K562 (cell line): ENCODE data around the gene SLC16A5. TPM values are rescaled to one million over a fixed set of nuclear protein-coding genes. Genes with fewer than 3 reads are reported as not detected.

Experiments used
- ATAC-seq: fragments of 200-7000 bp; cut with Tn5 transposase; 3 replicates; pipeline ENCODE4 v1.9.1; 2020; ENCODE audit warnings: moderate library complexity
- BruUV-seq: library from RNA; stranded (reverse); fragments of 400-500 nt; replicated peaks from 2 replicates; lab custom pipeline; 2021; lab: Mats Ljungman, UMichigan
- CTCF ChIA-PET: fragments of 300-600 bp; formaldehyde crosslinking; extraction: SDS; loops from one replicate; lab custom pipeline; 2021; ENCODE audit warnings: low intra/inter-chr PET ratio; lab: Yijun Ruan, JAX
- POLR2A ChIA-PET: fragments of 300-600, 350-650 bp; sonication (Branson Sonifier 250); formaldehyde crosslinking; extraction: SDS; loops from one replicate; lab custom pipeline; 2021; ENCODE audit warnings: antibody characterized with exemption, inconsistent platforms; lab: Yijun Ruan, JAX
- DNase-seq, 4 experiments: peaks; one replicate each; pipeline versions ENCODE4 v3.0.0 to v3.0.0-alpha.2; 2011 to 2018; ENCODE audit warnings: low spot score in 3 of 4, mixed read lengths in 3 of 4; ENCODE audit errors: extremely low read depth in 1 of 4
- FAIRE-seq: peaks from 2 replicates; lab custom pipeline; 2011; peaks lifted over from hg19 to GRCh38; lab: Jason Lieb, UNC
- H2AFZ ChIP-seq: 2 replicates; pipeline ENCODE4 v1.6.0; 2011; ENCODE audit warnings: low read depth, low read length, control low read depth, inconsistent platforms
- H3K27ac ChIP-seq: fragments of 200-600 bp; 3 replicates; pipeline ENCODE4 v1.8.0; 2011; ENCODE audit warnings: low read depth, mild to moderate bottlenecking, control low read depth, inconsistent platforms, low read length, moderate library complexity, mixed read lengths; ENCODE audit errors: extremely low read depth
- H3K27me3 ChIP-seq, 2 experiments: fragments of 300-600 bp in 1 of 2; 2 replicates in 1 of 2; 3 replicates in 1 of 2; pipeline versions ENCODE4 v1.6.0 to v1.8.0; 2011; ENCODE audit warnings: inconsistent platforms in 2 of 2, low read length in 2 of 2, mild to moderate bottlenecking in 1 of 2, mixed read lengths in 1 of 2, moderate library complexity in 1 of 2; ENCODE audit not compliant: control insufficient read depth in 2 of 2, insufficient read depth in 2 of 2
- H3K36me3 ChIP-seq: fragments of 300-600 bp; 3 replicates; pipeline ENCODE4 v1.8.0; 2011; ENCODE audit warnings: mild to moderate bottlenecking, low read length, inconsistent platforms; ENCODE audit not compliant: control insufficient read depth, insufficient read depth
- H3K4me1 ChIP-seq, 2 experiments: fragments of 200-600 bp in 1 of 2; replicated peaks in 1 of 2; 2 replicates in 1 of 2; 3 replicates in 1 of 2; pipeline versions ENCODE4 v1.5.1 to v1.8.0; 2011; ENCODE audit warnings: inconsistent platforms in 2 of 2, low read length in 2 of 2, mild to moderate bottlenecking in 1 of 2, mixed read lengths in 1 of 2, moderate library complexity in 1 of 2; ENCODE audit not compliant: control insufficient read depth in 2 of 2, insufficient read depth in 2 of 2
- H3K4me2 ChIP-seq: 2 replicates; pipeline ENCODE4 v1.6.1; 2011; ENCODE audit warnings: low read length, control low read depth, inconsistent platforms, mixed read lengths; ENCODE audit not compliant: insufficient read depth
- H3K4me3 ChIP-seq: fragments of 200-600 bp; sonication (generic), shearing (Covaris generic); 2 replicates; pipeline ENCODE4 v1.5.1; 2016; ENCODE audit warnings: control low read depth, inconsistent platforms
- H3K79me2 ChIP-seq: fragments of 200-600 bp; 3 replicates; pipeline ENCODE4 v1.8.0; 2011; ENCODE audit warnings: low read length, inconsistent platforms; ENCODE audit not compliant: control insufficient read depth, insufficient read depth
- H3K9ac ChIP-seq, 2 experiments: 2 replicates each; pipeline versions ENCODE4 v1.6.0 to v1.6.1; 2011; ENCODE audit warnings: low read depth in 2 of 2, low read length in 2 of 2, control low read depth in 1 of 2, inconsistent platforms in 1 of 2, mild to moderate bottlenecking in 1 of 2, mixed read lengths in 1 of 2; ENCODE audit not compliant: insufficient read depth in 1 of 2
- H3K9me1 ChIP-seq: one replicate; pipeline ENCODE4 v1.6.0; 2011; ENCODE audit warnings: inconsistent platforms, mild to moderate bottlenecking, low read length, moderate library complexity; ENCODE audit not compliant: control insufficient read depth, insufficient read depth
- H3K9me3 ChIP-seq: replicated peaks from 2 replicates; pipeline ENCODE4 v1.5.1; 2011; ENCODE audit warnings: low read depth, low read length, inconsistent platforms; ENCODE audit not compliant: control insufficient read depth, insufficient read depth
- H4K20me1 ChIP-seq: replicated peaks from 2 replicates; pipeline ENCODE4 v1.6.1; 2011; ENCODE audit warnings: low read length, inconsistent platforms, mixed read lengths; ENCODE audit not compliant: control insufficient read depth, insufficient read depth
- ASH1L ChIP-seq: fragments of 450-650 bp; IDR thresholded peaks from 2 replicates; pipeline ENCODE4 v1.6.1; 2018; ENCODE audit warnings: borderline replicate concordance, mild to moderate bottlenecking, low read depth; ENCODE audit not compliant: partially characterized antibody
- ILK ChIP-seq: fragments of 450-650 bp; IDR thresholded peaks from 2 replicates; pipeline ENCODE4 v1.6.1; 2016; ENCODE audit warnings: missing genetic modification characterization, low read depth, mild to moderate bottlenecking, missing compliant biosample characterization, moderate library complexity, borderline replicate concordance
- IRF1 ChIP-seq: sonication (generic); formaldehyde crosslinking; IDR thresholded peaks from 2 replicates; pipeline ENCODE4 v1.8.0; 2022; ENCODE audit warnings: missing genetic modification reagents, mild to moderate bottlenecking, borderline replicate concordance
- KAT7 ChIP-seq: sonication (generic); formaldehyde crosslinking; IDR thresholded peaks from 2 replicates; pipeline ENCODE4 v1.8.0; 2022; ENCODE audit warnings: missing genetic modification reagents, mild to moderate bottlenecking, borderline replicate concordance
- PHF20 ChIP-seq: fragments of 450-650 bp; IDR thresholded peaks from 2 replicates; pipeline ENCODE4 v1.6.1; 2018; ENCODE audit not compliant: partially characterized antibody
- PPARD ChIP-seq: fragments of 250-450 bp; sonication (Bioruptor Pico); IDR thresholded peaks from 2 replicates; pipeline ENCODE4 v1.8.0; 2022; ENCODE audit warnings: inconsistent platforms, mild to moderate bottlenecking, moderate library complexity
- SMC3 ChIP-seq: conservative IDR thresholded peaks from 2 replicates; pipeline ENCODE4 v1.6.1; 2011; ENCODE audit warnings: low read depth, low read length, improper control_type of control experiment; ENCODE audit not compliant: insufficient read depth
- SP1 ChIP-seq: sonication (generic); formaldehyde crosslinking; IDR thresholded peaks from 2 replicates; pipeline ENCODE4 v1.8.1; 2022; ENCODE audit warnings: mild to moderate bottlenecking, missing genetic modification reagents
- ZNF197 ChIP-seq: fragments of 200-800 bp; sonication (Bioruptor generic); IDR thresholded peaks from 2 replicates; pipeline ENCODE4 v1.6.1; 2016; ENCODE audit warnings: low read depth, missing genetic modification characterization, missing compliant biosample characterization
- WGBS: fragments of 100-300 bp; shearing (Covaris generic); methylation state at CpG from one replicate; pipeline ENCODE4 v1.1.6; 2016; ENCODE audit warnings: low coverage, mixed read lengths; ENCODE audit not compliant: insufficient coverage; ENCODE audit errors: missing lambda C conversion rate; 5-methylcytosine and 5-hydroxymethylcytosine counted together
- in situ Hi-C: fragments of 300-500 bp; cut with MboI; formaldehyde crosslinking; loops from 4 replicates; pipeline ENCODE4 v1.15.0; 2018; ENCODE audit warnings: inconsistent platforms, mixed read lengths
- intact Hi-C: fragments of 100-400 bp; cut with micrococcal nuclease; formaldehyde crosslinking; loops from 2 replicates; pipeline ENCODE4 v1.14.2; 2022
- polyA plus RNA-seq, 8 experiments: library from polyadenylated mRNA; depleted of rRNA in 4 of 8; stranded (reverse) in 5 of 8; unstranded in 3 of 8; fragments of >200 nt; fragmentation: Nextera tagmentation in 2 of 8; fragmentation: Illumina TruSeq in 1 of 8; extraction: Ambion mirVana in 2 of 8; extraction: Trizol in 1 of 8; gene quantifications; 2 replicates each; pipeline versions ENCODE4 v1.2.1 to v1.2.3, GENCODE V29; 2011 to 2014; ENCODE audit warnings: inconsistent platforms in 1 of 8, missing spikeins in 1 of 8
- total RNA-seq, 7 experiments: library from RNA; depleted of rRNA in 6 of 7; stranded (reverse); fragments of >200 nt in 6 of 7; fragmentation: Illumina TruSeq in 2 of 7; extraction: Trizol in 2 of 7; gene quantifications; 2 replicates each; pipeline versions ENCODE4 v1.2.1 to v1.2.3, GENCODE V29; 2011 to 2021; ENCODE audit warnings: low replicate concordance in 1 of 7
- TF ChIP-seq, protein P1 (sequence below): fragments of 250-450 bp; sonication (Bioruptor Pico); IDR thresholded peaks from 2 replicates; pipeline ENCODE4 v1.8.0; 2022; ENCODE audit warnings: inconsistent platforms
- TF ChIP-seq, protein P2 (sequence below): IDR thresholded peaks from 2 replicates; pipeline ENCODE4 v1.6.1; 2011; ENCODE audit not compliant: insufficient read length; ENCODE audit errors: extremely low read depth
- TF ChIP-seq, protein P3 (sequence below): fragments of 250-450 bp; sonication (Bioruptor Pico); IDR thresholded peaks from 2 replicates; pipeline ENCODE4 v1.5.0; 2021
- TF ChIP-seq, protein P4 (sequence below): sonication (generic); formaldehyde crosslinking; IDR thresholded peaks from 2 replicates; pipeline ENCODE4 v1.8.0; 2022; ENCODE audit warnings: mild to moderate bottlenecking, missing genetic modification reagents

SLC16A5 gene
- total and polyA plus RNA-seq, 9 of the 15 experiments (the other 6 are each of a cell fraction or from before 2014, with no cell fraction given): 0.06 to 2.6 (median 0.91) TPM

GRCh38 chr17:75074532-75074931, 13.2 kb upstream of the SLC16A5 start (continued):
- TF ChIP-seq SMC3: no peak
- TF ChIP-seq, all 486 proteins: peak for 35

GRCh38 chr17:75075597-75076336, 12.0 kb upstream of the SLC16A5 start:
- peaks cover 38 to 54% of the 10 kb centered on the region in 2 experiments for H3K4me1 ChIP-seq
- no peak overlapping the region for H2AFZ ChIP-seq
- H3K4me3 ChIP-seq: no peak overlapping the region
- DNase-seq (no peak), FAIRE-seq (no peak), ATAC-seq (no peak)
- WGBS: 51% methylated on average over 4 of the region's 4 CpGs
- BruUV-seq: no TSS peak
- no peaks in the 10 kb centered on the region for H4K20me1 ChIP-seq
- CTCF ChIA-PET: no interaction called here
- H3K27ac ChIP-seq: no peak overlapping the region
- H3K4me2 ChIP-seq: no peak overlapping the region
- H3K9me3 ChIP-seq: no peaks in the 10 kb centered on the region
- H3K27me3 ChIP-seq: no peaks in the 10 kb centered on the region
- POLR2A ChIA-PET: interaction anchor here (0.6 to 1.8 kb wide), 7 partner anchors 11 to 372 kb away, joined by 3 to 8 read pairs (median 3); no protein-coding TSS in a partner anchor
- peak overlapping the region in 1 of 2 experiments; percentile 4; a peak in 1 of 4 replicates for H3K9ac ChIP-seq
- no peaks in the 10 kb centered on the region for H3K9me1 ChIP-seq
- H3K36me3 ChIP-seq: no peaks in the 10 kb centered on the region
- no peak for TF ChIP-seq IRF1 (CRISPR knock-in tag)
- TF ChIP-seq SP1 (CRISPR knock-in tag): no peak
- TF ChIP-seq ASH1L: no peak
- TF ChIP-seq, protein P1, sequence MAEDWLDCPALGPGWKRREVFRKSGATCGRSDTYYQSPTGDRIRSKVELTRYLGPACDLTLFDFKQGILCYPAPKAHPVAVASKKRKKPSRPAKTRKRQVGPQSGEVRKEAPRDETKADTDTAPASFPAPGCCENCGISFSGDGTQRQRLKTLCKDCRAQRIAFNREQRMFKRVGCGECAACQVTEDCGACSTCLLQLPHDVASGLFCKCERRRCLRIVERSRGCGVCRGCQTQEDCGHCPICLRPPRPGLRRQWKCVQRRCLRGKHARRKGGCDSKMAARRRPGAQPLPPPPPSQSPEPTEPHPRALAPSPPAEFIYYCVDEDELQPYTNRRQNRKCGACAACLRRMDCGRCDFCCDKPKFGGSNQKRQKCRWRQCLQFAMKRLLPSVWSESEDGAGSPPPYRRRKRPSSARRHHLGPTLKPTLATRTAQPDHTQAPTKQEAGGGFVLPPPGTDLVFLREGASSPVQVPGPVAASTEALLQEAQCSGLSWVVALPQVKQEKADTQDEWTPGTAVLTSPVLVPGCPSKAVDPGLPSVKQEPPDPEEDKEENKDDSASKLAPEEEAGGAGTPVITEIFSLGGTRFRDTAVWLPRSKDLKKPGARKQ (CRISPR knock-in tag): no peak
- TF ChIP-seq, protein P2, sequence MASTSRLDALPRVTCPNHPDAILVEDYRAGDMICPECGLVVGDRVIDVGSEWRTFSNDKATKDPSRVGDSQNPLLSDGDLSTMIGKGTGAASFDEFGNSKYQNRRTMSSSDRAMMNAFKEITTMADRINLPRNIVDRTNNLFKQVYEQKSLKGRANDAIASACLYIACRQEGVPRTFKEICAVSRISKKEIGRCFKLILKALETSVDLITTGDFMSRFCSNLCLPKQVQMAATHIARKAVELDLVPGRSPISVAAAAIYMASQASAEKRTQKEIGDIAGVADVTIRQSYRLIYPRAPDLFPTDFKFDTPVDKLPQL: no peak
- TF ChIP-seq, protein P3, sequence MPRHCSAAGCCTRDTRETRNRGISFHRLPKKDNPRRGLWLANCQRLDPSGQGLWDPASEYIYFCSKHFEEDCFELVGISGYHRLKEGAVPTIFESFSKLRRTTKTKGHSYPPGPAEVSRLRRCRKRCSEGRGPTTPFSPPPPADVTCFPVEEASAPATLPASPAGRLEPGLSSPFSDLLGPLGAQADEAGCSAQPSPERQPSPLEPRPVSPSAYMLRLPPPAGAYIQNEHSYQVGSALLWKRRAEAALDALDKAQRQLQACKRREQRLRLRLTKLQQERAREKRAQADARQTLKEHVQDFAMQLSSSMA (CRISPR knock-in tag): no peak
- no peak for TF ChIP-seq PHF20
- no peak for TF ChIP-seq ZNF197
- TF ChIP-seq, protein P4, sequence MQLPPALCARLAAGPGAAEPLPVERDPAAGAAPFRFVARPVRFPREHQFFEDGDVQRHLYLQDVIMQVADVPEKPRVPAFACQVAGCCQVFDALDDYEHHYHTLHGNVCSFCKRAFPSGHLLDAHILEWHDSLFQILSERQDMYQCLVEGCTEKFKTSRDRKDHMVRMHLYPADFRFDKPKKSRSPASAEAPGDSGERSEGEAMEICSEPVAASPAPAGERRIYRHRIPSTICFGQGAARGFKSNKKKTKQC: no peak
- no peak for TF ChIP-seq ILK (tag)
- TF ChIP-seq KAT7: no peak
- TF ChIP-seq PPARD: no peak
- H3K79me2 ChIP-seq: no peaks in the 10 kb centered on the region
- in situ Hi-C loops (no loop called here), intact Hi-C loops (no loop called here)
